Endothelial cell of hepatic sinusoid (primary cell): Measurements from ENCODE around the gene RYR3.

ENCODE experiments used
- in situ Hi-C: cut with HindIII; loops from 2 replicates; pipeline ENCODE4 v1.10.0; 2017; ENCODE audit warnings: low sequenced_read_pairs

The RYR3 gene

DNA sequence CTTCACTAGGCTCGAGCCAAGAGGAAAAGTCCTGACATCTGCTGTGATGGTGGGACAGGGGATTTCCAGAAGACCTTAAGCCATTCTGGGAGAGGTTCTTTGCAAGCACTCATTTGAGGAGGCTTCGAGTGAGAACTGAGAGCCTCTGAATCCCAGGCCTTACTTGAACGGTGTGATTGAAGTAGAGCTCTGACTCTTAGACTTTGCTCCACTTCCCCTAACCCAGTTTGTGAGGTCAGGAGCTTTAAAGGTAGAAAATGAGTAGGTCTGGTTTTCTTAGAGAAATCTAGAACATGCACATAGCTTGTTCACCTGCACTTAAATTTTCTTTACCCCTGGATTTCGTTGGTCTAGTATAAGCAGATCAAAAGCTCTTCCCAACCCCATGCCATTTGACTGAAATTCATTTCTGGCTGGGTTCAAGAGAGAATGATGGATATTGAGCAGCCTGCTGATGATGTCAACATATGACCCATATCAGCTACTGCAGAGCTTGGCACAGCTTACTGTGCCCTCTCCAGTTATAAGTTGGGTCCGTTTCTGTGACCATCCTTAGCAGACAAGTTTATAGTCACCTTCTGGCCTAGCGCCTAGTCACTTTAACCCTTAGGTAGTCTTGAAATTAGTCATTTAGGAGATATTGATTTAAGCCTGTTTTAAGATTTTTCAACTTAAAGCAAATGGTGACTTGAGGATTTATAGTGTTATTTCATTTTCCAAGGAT, 428.3 kb downstream of the RYR3 start:
- in situ Hi-C loops, result no loop called here

DNA sequence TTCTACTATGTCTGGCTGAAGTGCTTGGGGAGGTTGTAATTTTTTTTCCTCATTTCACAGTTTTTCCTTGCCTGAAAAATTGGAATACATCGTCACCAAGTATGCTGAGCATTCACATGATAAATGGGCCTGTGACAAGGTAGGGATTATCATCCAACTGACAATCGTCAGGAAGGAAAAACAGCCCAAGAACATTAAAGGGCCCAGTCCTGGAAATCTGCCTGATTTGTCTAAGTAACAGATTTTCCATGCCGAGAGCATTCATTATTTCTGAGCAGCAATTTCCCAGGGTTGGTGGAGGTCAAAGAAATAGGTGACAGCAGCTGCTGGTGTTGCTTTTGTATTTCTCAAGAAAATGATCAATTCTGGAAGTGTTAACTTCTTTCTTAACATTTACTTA, 431.5 kb downstream of the RYR3 start:
- in situ Hi-C loops, result no loop called here

DNA sequence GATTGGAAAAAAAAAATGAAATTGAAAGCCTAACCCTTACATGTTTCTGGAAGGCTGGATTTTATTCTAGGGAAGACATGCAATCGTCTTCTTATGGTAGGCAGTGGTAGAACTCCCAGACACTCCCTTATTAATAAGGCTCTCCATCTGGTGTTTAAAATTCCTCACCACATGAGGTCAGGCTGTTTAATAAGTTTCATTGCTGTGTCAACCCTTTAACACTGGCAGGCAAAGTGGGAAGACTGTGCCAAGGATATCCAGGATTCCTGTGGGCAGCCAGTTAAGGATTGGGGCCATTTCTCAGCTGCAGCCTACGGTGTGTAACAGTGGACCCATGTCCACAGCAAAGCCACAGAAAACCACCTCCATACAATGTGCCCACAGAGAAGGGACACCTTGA, 432.0 kb downstream of the RYR3 start:
- in situ Hi-C loops, result no loop called here

DNA sequence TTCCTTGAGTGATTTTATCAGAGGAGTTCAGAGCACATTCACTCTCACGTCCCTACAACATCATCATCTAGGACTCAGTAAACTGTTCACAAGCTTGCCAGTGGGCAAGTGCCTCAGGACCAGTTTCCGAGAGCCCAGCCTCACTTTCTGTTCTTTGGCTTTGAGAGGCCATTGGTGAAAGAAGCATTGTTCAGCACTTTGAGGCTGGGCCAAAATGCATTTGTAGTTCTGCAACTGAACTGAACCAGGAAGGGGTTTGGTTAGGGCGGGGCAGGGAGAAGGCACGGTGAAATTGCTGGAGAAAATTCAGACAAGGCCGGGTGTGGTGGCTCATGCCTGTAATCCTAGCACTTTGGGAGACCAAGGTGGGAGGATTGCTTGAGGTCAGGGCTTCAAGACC, 435.4 kb downstream of the RYR3 start:
- in situ Hi-C loops, result no loop called here

DNA sequence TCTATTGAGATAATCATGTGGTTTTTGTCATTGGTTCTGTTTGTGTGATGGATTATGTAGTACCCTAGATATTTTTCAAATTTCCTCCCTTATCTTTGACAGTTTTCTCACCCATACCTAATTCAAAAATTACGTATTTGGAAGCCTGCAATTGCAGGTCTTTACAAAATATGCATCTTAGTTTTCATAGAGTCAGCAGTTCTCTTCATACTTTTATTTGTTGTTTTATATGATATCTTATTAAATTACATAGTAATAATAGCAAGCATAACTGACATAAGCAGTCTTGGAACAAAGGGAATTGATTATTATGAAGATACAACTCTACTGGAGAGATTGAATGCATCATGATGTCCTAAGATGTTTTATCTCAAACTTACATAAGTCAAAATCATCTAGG, 442.2 kb downstream of the RYR3 start:
- in situ Hi-C loops, result no loop called here

DNA sequence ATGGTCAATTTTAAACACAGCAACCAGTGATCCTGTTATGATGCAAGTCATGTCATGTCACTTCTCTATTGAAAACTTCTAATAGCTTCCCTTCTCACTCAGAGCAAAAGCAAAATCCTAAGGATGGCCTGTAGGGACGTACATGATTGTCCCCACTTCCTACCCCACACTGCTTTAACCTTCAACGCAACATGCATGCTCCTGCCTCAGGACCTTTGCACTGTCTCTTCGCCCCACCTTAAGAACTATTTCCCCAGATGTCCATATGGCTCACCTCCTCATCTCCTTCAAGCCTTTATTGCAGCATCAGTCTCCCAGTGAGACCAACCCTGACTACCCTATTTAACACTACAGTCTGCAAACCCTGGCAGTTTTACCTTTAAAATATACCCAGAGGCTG, 443.5 kb downstream of the RYR3 start:
- in situ Hi-C loops, result no loop called here

DNA sequence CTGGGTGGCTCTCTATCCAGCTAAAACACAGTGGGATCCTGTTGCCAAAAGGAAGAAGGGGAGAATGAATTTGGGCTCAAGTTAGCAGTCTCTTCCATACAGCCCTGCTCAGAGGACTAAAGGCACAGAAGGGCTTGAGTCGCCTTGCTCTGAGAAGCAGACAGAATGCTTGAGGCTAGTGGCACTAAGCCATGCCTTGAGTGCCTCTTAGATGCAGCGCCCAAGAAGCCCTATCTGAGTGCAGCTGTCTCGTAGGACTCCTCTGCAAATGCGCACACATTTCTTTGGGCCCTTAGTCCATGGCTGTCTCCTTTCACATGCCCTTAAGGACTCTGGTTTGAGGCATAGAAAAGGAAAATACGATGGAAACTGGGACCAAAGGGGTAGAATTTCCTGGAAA, 446.2 kb downstream of the RYR3 start:
- in situ Hi-C loops, result no loop called here

DNA sequence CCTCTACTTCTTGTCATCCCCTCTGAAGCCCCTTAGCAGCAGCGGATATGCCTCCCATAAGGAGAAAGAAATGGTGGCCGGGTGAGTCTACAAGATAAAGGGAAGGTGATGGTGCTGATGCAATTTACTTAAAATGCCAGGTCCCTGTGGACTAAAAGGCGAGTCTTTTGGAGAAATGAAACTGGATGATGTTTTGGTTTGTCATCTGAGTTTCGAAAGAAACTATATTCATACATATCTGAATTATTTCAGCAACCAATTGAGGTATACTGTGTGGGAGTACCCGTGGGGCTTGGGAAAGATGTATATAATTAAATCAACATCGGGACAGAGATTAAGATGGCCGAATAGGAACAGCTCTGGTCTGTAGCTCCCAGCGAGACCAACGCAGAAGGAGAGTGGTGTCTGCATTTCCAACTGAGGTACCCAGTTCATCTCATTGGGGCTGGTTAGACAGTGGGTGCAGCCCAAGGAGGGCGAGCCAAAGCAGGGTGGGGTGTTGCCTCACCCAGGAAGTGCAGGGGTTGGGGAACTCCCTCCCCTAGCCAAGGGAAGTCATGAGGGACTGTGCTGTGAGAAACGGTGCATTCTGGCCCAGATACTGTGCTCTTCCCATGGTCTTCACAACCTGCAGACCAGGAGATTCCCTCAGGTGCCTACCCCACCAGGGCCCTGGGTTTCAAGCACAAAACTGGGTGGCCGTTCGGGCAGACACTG, 446.9 kb downstream of the RYR3 start:
- in situ Hi-C loops, result no loop called here

DNA sequence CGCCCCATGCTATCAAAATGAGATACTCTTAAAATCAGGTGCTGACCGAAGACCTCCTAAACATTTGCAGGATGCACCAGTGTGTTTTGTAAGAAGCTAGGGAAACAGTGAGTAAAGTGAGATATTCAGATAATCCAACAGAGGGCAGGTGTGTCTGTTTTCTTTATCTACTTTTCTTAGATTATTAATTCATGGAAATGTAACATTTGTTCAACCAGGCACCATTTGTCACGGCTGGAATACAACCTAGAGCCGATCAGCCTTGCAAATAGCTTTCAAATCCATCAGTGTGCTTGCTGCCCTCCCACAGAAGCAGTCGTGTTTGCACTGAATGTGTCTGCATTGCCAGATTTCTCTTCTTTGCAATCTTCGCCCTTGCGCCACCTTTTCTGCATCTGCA, 455.6 kb downstream of the RYR3 start:
- in situ Hi-C loops, result no loop called here

DNA sequence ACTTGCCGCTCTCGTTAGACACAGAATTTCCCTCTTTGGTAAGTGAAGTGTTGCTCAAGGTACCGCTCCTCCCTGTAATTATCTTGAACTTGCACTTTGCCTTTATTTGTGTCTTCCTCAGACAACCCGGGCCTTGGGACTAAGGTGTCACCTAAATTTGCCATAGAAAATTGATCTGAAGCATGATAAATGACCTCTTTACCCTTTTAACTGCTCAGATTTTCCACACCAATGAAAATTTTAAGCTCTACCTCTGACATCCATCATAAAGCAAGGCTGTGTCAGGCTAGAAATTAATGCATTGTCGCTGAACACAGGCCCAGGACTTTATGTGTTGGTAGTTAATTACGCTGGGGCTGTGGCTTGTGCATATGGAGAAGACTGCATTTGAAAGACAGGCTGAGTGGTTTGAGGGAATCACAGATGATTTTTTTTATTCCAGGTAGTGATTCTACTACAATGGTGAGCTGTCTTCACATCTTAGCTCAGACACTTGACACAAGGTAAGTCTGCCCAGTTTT, 458.0 kb downstream of the RYR3 start:
- in situ Hi-C loops, result no loop called here

DNA sequence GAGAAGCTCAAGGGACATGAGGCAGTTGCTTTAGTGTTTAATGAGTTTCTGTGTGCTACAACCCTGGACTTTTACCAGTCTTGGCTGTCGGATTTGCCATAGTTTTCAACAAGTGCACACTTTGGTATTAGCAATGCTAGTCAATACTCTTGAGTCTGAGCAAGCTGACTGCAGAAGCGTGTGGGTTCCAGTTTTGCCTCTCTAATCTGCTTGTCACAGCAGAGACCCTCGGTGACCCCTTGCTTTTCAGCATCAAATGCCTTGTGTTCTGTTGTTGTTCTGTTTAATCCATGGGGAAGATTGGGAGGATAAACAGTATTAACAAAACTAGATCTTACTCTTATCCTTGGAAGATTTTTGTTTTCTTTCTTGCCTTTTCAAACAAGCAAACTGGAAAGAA, 463.2 kb downstream of the RYR3 start:
- in situ Hi-C loops, result loop anchor here (5.0 kb wide), 1 partner anchor 73 kb away; no protein-coding TSS in a partner anchor

DNA sequence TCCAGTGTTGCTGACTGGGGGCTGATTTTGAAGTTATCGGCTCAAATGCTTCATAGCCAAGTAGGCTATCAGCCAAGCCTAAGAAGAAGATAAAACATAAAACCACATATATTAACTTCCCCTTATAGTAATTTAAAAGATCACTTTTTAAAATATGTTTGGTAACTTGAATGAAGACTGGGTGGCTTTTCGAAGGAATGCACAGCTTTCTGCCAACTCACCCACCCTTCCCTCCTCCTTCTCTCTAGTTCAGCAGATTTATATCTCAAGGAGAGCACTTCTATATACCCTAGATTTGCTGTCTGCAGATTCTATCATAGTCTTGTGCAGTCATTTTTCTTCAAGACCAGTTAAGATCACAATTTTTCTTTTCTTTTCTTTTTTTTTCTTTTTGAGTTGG, 468.1 kb downstream of the RYR3 start:
- in situ Hi-C loops, result no loop called here

DNA sequence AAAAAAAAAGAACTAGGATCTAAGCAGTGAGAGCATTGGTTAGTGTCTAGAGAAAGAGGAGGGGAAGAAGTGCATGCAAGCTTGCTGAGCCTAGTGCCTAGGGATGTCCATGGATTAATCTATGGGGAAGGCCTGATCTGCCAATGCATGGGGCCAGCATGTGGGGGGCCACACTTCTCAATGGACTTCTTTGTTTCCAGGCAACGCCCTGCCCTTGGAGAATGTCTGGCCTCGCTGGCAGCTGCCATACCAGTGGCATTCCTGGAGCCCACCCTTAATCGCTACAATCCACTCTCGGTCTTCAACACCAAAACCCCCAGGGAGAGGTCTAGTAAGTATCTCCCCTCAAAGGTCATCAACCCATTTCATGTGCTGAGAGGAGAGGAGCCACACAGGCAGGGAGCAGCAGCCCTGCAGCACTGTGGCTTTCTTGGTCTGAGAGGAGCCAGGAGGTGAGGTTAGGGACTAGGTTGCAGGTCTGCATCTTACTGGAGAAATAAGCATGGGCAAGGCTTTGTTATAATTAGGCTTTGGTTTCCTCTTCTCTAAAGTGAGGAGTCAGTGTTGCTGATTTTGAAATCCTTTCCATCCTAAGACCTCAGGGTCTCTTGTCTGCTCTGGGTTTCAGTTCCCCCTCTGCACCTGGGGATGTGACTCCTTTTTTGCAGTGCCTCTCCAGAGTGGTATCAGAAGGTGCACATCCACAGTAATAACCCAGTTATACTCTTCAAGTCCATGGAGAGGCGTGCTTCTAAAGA, 469.4 kb downstream of the RYR3 start:
- in situ Hi-C loops, result no loop called here

DNA sequence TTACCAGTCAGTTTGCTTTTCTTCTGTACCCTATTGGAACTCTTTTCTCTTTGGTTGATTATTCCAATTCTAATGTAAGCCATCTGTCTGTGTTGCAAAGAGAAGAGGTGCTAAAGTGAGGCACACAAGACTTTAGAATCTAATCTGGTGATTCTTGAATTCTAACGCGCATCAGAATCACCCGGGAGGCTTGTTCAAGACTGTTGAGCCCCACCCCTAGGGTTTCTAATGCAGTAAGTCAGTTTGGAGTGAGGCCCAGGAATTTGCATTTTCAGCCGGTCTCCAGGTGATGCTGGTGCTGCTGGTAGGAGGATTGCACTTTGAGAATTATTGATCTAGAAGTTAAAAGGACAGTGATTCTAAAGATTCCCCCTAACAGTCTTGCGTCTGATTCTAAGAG, 472.2 kb downstream of the RYR3 start:
- in situ Hi-C loops, result no loop called here

DNA sequence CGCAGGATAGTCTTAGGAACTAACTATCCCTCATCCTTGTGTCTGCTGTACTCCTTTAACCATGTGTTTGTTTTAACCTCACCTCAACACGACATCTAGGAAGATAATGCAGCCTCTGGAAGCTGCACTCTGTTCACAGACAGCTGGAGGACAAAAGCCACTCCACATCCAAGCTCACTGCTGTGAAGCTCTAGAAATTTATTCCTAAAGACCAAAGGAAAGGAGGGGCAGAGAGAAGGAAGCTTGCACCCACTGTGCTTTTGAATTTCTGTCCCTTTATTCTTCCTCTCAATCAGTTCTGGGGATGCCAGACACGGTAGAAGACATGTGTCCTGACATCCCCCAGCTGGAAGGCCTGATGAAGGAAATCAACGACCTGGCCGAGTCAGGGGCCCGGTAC, 474.6 kb downstream of the RYR3 start:
- in situ Hi-C loops, result no loop called here

DNA sequence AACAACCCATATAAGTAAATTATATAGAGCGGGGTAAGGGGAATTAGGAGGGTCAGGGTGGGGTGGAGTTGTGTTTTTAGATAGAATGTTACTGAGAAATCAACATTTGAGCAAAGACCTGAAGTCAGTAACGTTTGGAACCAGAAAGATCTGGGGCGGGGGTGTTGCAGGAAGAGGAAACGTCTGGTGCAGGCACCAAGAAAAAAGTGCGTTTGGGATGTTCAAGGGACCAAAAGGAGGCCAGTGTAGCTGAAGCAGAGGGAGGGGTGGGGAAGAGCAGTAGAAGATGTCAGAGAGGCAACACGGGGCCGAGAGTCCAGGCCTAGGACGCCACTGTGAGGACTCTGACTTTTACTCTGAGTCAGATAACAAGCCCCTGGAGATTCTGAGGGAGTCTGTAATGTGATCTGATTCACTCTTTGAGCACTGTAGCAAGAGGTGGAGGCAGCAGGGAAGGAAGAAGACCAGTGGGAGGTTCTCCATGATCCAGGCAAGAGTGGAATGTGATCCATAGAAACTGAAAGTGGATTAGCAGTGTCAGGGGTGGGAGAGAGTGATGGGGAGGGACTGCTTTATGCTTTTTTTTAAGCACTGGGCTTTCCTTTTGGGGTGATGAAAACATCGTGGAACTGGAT, 478.3 kb downstream of the RYR3 start:
- in situ Hi-C loops, result no loop called here

DNA sequence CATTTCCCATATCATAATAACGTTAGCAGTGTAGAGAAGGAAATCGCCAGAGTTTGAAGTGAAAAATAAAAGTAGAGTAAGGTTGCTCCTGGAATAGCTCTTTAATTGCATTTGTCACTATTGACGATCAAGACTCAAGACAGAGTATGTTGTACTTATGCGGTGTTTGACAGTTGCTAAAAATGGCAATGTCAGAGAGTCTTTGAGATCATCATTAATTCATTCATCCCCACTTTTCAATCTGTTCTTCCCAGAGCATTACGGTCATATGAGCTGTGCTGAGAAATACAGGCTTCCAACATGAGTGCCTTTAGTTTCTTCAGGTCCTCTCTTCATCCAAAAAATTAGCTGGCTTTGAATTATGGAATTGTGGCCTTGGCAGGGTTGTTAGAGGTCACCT, 483.7 kb downstream of the RYR3 start:
- in situ Hi-C loops, result no loop called here

DNA sequence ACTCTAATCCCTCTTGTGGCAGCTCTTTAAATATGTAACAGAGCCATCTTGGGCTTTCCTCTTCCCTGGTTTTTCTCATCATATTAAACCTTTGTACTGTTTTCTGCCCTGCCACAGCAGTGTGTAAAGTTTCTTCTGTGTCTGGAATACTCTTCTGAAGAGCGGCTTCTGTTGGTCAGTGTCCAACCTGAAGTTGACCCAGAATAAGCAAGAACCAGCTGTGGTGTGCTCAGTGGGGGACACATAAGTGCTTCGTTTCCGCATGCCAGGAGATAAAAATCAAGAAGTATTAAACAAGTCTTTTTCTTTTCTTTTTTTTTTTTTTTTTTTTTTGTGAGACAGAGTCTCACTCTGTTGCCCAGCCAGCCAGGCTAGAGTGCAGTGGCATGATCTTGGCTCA, 484.3 kb downstream of the RYR3 start:
- in situ Hi-C loops, result no loop called here

DNA sequence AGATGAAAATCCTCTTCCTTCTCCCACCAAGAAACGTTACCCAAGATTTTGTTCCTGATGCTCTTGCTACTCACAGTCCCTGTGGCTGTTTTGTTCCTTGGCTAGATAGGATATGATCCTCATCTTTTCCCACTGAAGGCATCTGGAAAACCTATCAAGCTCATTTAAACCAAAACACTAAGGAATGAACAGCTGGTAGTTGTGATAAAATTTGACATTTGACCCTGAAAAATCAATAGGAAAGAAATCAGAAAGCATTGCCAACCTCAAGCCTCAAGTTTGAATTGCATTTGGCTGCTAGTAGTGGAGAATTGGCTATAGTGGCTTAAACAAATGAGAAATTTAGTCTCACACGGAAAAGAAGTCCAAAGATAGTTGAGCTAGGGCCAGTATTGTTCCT, 486.9 kb downstream of the RYR3 start:
- in situ Hi-C loops, result no loop called here

DNA sequence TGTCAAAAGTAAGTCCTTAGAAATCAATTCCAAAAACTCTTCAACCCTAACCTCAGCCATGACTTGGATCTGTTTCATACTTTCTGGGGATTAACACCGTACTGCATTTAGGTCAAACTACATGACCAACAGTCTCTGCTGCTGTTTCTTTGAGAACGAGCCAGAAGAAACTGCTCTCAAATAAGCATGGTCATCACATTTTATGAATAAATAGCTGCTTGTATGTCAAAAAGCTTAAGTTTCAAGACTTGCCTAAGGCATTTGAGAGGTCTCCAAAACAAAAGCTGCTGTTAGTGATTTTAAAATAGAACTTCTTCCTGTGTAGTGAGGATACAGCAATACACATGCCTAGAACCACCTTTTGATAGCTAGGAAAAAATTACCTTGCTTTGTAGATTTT, 491.2 kb downstream of the RYR3 start:
- in situ Hi-C loops, result no loop called here

DNA sequence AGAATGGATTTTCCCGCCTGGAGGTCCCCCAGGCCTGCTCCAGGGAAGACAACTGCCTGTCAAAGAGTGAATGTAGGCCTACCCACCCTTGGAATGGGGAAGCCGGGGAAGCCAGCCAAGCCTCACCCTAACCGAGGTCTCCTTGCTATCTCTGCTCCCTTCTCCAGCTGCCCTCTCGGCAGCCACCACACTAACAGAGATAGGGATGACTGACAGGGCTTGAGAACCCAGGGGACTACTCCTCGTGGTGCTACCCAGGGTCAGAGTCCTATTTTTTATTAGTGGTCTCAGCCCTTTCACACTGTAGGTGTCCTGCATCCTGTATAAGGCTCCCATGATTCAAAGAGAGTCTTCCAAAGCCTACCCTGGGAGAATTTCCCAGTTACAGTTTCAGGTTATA, 496.9 kb downstream of the RYR3 start:
- in situ Hi-C loops, result no loop called here
